ENCODE results near the gene PHKB. TPM values are rescaled to one million over a fixed set of nuclear protein-coding genes. Genes with fewer than 3 reads are reported as not detected.
"Not testable (repeated sequence)": the region's sequence is repeated elsewhere in the genome, so short reads cannot be mapped to it uniquely, and the experiment has no call there.

PHKB gene
- total RNA-seq, 1 donor from 2014 or later: 109 TPM

DNA sequence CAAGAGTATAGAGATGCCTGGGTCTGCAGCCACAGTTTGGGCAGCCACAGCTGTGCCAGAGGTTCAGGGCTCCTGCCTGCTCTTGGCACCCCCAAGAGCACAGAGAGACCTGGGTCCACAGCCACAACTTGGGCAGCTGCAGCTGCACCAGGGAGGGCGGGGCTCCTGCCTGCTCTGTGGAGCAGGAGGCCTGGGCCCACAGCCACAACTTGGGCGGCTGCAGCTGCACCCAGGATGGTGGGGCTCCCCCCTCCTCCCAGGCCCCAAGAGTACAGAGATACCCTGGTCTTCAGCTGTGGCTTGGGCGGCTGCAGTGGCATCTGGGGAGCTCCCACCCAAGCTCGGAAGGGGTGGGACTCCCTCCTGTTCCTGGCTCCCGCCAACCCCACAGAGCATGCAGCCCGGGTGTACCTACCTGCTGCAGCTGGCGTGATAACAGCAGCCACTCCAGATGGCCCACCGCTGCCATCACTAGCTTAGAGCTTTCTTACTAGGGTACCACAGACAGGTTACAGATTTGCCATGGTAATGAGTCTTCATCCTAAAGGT is 72.7 kb downstream of the PHKB start:
- Histone ChIP-seq H3K9me3 (ENCODE audit: low read depth) (no peaks in the 10 kb centered on the region), H3K9ac (no peak overlapping the region), H3K4me1 (peaks cover 5% of the 10 kb centered on the region), H3K79me2 (ENCODE audit: low read depth) (no peaks in the 10 kb centered on the region), H3K27me3 (no peaks in the 10 kb centered on the region), H4K20me1 (ENCODE audit: low read depth) (no peaks in the 10 kb centered on the region), H3K4me3 (no peak overlapping the region), H3F3A (ENCODE audit: low read depth) (no peaks in the 10 kb centered on the region), H3K27ac (no peak overlapping the region), H3K36me3 (no peaks in the 10 kb centered on the region), H3K4me2 (no peak overlapping the region), H2AFZ (replicated peaks) (no peak overlapping the region)
- Mint-ChIP-seq H3K27ac (no peak overlapping the region), H3K4me3 (no peak overlapping the region), H3K4me1 (no peaks in the 10 kb centered on the region), H3K36me3 (peaks cover 3% of the 10 kb centered on the region), H3K27me3 (ENCODE audit: insufficient read depth, low read depth) (no peaks in the 10 kb centered on the region), H3K9me3 (no peaks in the 10 kb centered on the region)
- DNase-seq (ENCODE audit: low spot score): no peak
- no peak for TF ChIP-seq EZH2phosphoT487 (IDR thresholded peaks at IDR 0.05)
- TF ChIP-seq, protein P1, sequence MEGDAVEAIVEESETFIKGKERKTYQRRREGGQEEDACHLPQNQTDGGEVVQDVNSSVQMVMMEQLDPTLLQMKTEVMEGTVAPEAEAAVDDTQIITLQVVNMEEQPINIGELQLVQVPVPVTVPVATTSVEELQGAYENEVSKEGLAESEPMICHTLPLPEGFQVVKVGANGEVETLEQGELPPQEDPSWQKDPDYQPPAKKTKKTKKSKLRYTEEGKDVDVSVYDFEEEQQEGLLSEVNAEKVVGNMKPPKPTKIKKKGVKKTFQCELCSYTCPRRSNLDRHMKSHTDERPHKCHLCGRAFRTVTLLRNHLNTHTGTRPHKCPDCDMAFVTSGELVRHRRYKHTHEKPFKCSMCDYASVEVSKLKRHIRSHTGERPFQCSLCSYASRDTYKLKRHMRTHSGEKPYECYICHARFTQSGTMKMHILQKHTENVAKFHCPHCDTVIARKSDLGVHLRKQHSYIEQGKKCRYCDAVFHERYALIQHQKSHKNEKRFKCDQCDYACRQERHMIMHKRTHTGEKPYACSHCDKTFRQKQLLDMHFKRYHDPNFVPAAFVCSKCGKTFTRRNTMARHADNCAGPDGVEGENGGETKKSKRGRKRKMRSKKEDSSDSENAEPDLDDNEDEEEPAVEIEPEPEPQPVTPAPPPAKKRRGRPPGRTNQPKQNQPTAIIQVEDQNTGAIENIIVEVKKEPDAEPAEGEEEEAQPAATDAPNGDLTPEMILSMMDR (IDR thresholded peaks at IDR 0.05): no peak
- no peak for TF ChIP-seq EZH2 (IDR thresholded peaks at IDR 0.05)

DNA sequence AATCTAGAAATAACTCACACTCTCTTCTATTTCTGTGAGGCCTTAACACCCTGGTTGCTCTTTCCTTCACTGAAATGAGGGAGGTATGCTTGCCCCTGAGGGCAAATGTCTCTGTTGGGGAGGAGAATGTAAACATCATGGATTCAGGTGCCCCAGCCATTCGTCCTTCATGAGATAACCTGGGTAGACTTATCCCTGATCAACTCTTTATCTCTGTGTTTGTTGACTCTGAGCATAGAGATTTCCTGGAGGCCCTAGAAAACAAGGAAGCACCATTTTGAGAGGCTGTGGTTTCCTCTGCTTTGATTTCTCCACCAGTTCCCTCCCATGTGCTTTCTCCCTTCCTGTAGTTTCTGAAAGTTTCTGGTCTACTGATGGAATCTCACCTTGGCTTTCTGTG is 77.3 kb downstream of the PHKB start:
- Mint-ChIP-seq H3K27ac (no peak overlapping the region), H3K4me1 (no peaks in the 10 kb centered on the region), H3K27me3 (ENCODE audit: insufficient read depth, low read depth) (peaks cover 3% of the 10 kb centered on the region), H3K9me3 (peaks cover 26% of the 10 kb centered on the region), H3K36me3 (peaks cover 19% of the 10 kb centered on the region), H3K4me3 (no peak overlapping the region)
- H2AFZ ChIP-seq (replicated peaks): no peak overlapping the region
- TF ChIP-seq, protein P1 (IDR thresholded peaks at IDR 0.05): no peak
- no peak for TF ChIP-seq EZH2phosphoT487 (IDR thresholded peaks at IDR 0.05)
- no peak for TF ChIP-seq EZH2 (IDR thresholded peaks at IDR 0.05)
- no peak for DNase-seq (ENCODE audit: low spot score)
- H3K4me2 ChIP-seq: no peak overlapping the region
- H3K9me3 ChIP-seq (ENCODE audit: low read depth): peaks cover 16% of the 10 kb centered on the region
- no peaks in the 10 kb centered on the region for H3K27me3 ChIP-seq
- no peak overlapping the region for H3K27ac ChIP-seq
- no peaks in the 10 kb centered on the region for H3K79me2 ChIP-seq (ENCODE audit: low read depth)
- H3K9ac ChIP-seq: no peak overlapping the region
- H3K4me3 ChIP-seq: no peak overlapping the region
- H3K36me3 ChIP-seq: peaks cover 3% of the 10 kb centered on the region
- peaks cover 5% of the 10 kb centered on the region for H3K4me1 ChIP-seq
- H3F3A ChIP-seq (ENCODE audit: low read depth): no peaks in the 10 kb centered on the region
- H4K20me1 ChIP-seq (ENCODE audit: low read depth): no peaks in the 10 kb centered on the region

DNA sequence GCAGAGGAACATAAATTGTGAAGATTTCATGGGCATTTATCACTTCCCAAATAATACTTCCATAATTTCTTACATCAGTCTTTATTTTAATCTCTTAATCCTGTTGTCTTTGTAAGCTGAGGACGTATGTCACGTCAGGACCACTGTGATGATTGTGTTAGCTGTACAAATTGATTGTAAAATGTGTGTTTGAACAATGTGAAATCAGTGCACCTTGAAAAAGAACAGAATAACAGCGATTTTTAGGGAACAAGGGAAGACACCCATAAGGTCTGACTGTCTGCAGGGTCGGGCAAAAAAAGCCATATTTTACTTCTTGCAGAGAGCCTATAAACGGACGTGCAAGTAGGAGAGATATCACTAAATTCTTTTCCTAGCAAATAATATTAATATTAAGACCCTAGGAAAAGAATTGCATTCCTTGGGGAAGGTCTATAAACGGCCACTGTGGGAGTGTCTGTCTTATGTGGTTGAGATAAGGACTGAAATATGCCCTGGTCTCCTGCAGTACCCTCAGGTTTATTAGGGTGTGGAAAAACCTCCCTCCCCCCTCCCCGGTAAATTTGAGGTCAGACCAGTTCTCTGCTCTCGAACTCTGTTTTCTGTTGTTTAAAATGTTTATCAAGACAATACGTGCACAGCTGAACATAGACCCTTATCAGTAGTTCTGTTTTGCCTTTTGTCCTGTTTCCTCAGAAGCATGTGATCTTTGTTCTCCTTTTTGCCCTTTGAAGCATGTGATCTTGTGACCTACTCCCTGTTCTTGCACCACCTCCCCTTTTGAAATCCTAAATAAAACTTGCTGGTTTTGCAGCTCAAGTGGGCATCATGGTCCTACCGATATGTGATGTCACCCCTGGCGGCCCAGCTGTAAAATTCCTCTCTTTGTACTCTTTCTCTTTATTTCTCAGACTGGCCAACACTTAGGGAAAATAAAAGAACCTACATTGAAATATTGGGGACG is 78.9 kb downstream of the PHKB start:
- H3K9me3 ChIP-seq (ENCODE audit: low read depth): peaks cover 16% of the 10 kb centered on the region
- not testable (repeated sequence) for H3K4me3 ChIP-seq; H3K36me3 ChIP-seq; H3K27me3 Mint-ChIP-seq (ENCODE audit: insufficient read depth, low read depth); H3K9ac ChIP-seq; H3K4me1 ChIP-seq; H3K4me3 Mint-ChIP-seq; H3K27me3 ChIP-seq; H3F3A ChIP-seq (ENCODE audit: low read depth); H4K20me1 ChIP-seq (ENCODE audit: low read depth); H3K4me1 Mint-ChIP-seq; H3K4me2 ChIP-seq; DNase-seq (ENCODE audit: low spot score); H3K79me2 ChIP-seq (ENCODE audit: low read depth); H3K27ac ChIP-seq; H3K27ac Mint-ChIP-seq; H2AFZ ChIP-seq (replicated peaks)
- Mint-ChIP-seq H3K36me3 (peaks cover 28% of the 10 kb centered on the region), H3K9me3 (peaks cover 35% of the 10 kb centered on the region)

DNA sequence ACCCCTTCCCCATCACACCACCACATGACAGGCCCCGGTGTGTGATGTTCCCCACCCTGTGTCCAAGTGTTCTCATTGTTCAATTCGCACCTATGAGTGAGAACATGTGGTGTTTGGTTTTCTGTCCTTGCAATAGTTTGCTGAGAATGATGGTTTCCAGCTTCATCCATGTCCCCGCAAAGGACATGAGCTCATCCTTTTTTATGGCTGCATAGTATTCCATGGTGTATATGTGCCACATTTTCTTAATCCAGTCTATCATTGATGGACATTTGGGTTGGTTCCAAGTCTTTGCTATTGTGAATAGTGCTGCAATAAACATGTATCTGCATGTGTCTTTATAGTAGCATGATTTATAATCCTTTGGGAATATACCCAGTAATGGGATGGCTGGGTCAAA is 80.0 kb downstream of the PHKB start:
- H3K4me2 ChIP-seq; H3K9ac ChIP-seq; H3K27ac Mint-ChIP-seq; H3K27me3 Mint-ChIP-seq (ENCODE audit: insufficient read depth, low read depth); H3K36me3 ChIP-seq; H3K79me2 ChIP-seq (ENCODE audit: low read depth); H2AFZ ChIP-seq (replicated peaks); H3K4me1 Mint-ChIP-seq; H3K4me3 Mint-ChIP-seq; H3K4me1 ChIP-seq; DNase-seq (ENCODE audit: low spot score); H3K27ac ChIP-seq; H4K20me1 ChIP-seq (ENCODE audit: low read depth); H3K4me3 ChIP-seq; H3K27me3 ChIP-seq; H3F3A ChIP-seq (ENCODE audit: low read depth): not testable (repeated sequence)
- H3K9me3 Mint-ChIP-seq: peaks cover 41% of the 10 kb centered on the region
- peaks cover 33% of the 10 kb centered on the region for H3K36me3 Mint-ChIP-seq
- H3K9me3 ChIP-seq (ENCODE audit: low read depth): peaks cover 16% of the 10 kb centered on the region

DNA sequence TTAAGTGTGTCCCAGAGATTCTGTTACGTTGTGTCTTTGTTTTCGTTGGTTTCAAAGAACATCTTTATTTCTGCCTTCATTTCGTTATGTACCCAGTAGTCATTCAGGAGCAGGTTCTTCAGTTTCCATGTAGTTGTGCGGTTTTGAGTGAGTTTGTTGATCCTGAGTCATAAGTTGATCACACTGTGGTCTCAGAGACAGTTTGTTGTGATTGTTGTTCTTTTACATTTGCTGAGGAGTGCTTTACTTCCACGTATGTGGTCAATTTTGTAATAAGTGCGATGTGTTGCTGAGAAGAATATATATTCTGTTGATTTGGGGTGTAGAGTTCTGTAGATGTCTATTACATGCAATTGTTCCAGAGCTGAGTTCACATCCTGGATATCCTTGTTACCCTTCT is 83.1 kb downstream of the PHKB start:
- peaks cover 16% of the 10 kb centered on the region for H3K9me3 ChIP-seq (ENCODE audit: low read depth)
- H3K27ac Mint-ChIP-seq; H3K4me3 ChIP-seq; H3K79me2 ChIP-seq (ENCODE audit: low read depth); H3F3A ChIP-seq (ENCODE audit: low read depth); H3K4me3 Mint-ChIP-seq; H3K4me1 Mint-ChIP-seq; H3K4me1 ChIP-seq; H4K20me1 ChIP-seq (ENCODE audit: low read depth); H3K9ac ChIP-seq; DNase-seq (ENCODE audit: low spot score); H3K27me3 Mint-ChIP-seq (ENCODE audit: insufficient read depth, low read depth); H3K27me3 ChIP-seq; H3K27ac ChIP-seq; H3K4me2 ChIP-seq; H2AFZ ChIP-seq (replicated peaks): not testable (repeated sequence)
- Mint-ChIP-seq H3K9me3 (peaks cover 53% of the 10 kb centered on the region), H3K36me3 (peaks cover 40% of the 10 kb centered on the region)
- peaks cover 13% of the 10 kb centered on the region for H3K36me3 ChIP-seq

DNA sequence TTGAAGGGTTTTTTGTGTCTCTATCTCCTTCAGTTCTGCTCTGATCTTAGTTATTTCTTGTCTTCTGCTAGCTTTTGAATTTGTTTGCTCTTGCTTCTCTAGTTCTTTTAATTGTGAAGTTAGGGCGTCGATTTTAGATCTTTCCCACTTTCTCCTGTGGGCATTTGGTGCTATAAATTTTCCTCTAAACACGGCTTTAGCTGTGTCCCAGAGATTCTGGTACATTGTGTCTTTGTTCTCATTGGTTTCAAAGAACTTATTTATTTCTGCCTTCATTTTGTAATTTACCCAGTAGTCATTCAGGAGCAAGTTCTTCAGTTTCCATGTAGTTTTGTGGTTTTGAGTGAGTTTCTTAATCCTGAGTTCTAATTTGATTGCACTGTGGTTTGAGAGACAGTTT is 90.1 kb downstream of the PHKB start:
- not testable (repeated sequence) for H3K4me1 Mint-ChIP-seq; H3K9me3 ChIP-seq (ENCODE audit: low read depth); H3F3A ChIP-seq (ENCODE audit: low read depth); H3K27me3 Mint-ChIP-seq (ENCODE audit: insufficient read depth, low read depth); H3K9ac ChIP-seq; H3K27ac ChIP-seq; H4K20me1 ChIP-seq (ENCODE audit: low read depth); H3K27me3 ChIP-seq; H3K4me1 ChIP-seq; DNase-seq (ENCODE audit: low spot score); H3K79me2 ChIP-seq (ENCODE audit: low read depth); H3K36me3 ChIP-seq; H2AFZ ChIP-seq (replicated peaks); H3K27ac Mint-ChIP-seq; H3K4me3 Mint-ChIP-seq; H3K4me2 ChIP-seq; H3K4me3 ChIP-seq
- Mint-ChIP-seq H3K9me3 (peaks cover 36% of the 10 kb centered on the region), H3K36me3 (peaks cover 46% of the 10 kb centered on the region)

All from neural progenitor cell (in vitro differentiated cells).